Measurements from ENCODE around the gene STAB1. TPM values are rescaled to one million over a fixed set of nuclear protein-coding genes. Genes with fewer than 3 reads are reported as not detected.
A peak's percentile ranks its signal among the peaks of the same experiment; 100 is the strongest.

Gene STAB1
- total and polyA plus RNA-seq, 10 donors: 287 to 1,994 (median 586) TPM

DNA sequence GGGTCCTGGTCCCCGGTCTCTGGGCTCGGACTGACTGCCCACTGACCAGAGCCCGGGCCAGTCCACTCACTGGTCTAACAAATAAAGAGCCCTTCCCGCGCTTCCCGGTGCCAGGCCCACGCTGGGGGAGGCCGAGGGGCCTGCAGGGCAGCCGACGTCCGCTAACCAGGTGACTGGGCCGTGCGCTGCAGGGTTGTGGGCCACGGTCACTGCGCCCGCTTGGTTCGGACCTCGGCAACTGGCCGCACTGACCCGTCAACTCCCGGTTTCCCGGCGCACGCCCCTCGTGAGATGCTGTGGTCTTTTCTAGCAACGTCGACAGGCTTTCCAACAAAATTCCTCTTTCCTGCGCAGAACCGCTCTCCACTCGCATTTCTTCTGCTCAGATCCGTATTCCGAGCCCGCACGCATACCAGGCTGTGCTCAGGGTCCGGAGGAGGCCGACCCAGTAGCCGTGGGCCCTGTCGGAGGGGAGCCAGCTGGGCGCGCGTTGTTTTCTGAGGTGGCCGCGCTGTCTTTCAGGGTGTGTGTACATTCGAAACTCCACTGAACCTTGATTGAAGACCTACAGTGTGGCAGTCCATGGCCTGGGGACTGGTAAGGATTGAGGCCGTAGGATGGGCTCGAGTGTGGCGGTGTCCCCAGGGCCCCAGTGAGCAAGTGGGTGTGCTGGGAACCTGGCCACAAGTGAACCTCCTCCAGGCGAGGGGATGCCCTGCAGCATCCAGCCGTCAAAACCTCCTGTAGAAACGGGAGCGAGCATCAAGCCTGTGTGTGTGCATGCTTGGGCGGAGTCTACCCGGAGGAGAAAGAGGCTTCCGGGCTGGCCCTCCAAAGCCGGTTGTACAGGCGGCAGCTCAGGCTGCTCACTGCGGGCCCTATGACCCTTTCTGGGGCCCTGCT is 39.4 kb downstream of the STAB1 start:
- no peaks in the 10 kb centered on the region for H3K9me3 ChIP-seq
- peak overlapping the region in 6 of 8 donors; percentile 33 to 83 (median 64) for H3K27ac ChIP-seq
- peaks cover 0 to 3% (median 0%) of the 10 kb centered on the region in 6 donors for H3K36me3 ChIP-seq
- 75 to 79% (median 77%) methylated on average over 50 to 57 of the region's 57 CpGs for WGBS, 5 donors
- TF ChIP-seq, protein P1, sequence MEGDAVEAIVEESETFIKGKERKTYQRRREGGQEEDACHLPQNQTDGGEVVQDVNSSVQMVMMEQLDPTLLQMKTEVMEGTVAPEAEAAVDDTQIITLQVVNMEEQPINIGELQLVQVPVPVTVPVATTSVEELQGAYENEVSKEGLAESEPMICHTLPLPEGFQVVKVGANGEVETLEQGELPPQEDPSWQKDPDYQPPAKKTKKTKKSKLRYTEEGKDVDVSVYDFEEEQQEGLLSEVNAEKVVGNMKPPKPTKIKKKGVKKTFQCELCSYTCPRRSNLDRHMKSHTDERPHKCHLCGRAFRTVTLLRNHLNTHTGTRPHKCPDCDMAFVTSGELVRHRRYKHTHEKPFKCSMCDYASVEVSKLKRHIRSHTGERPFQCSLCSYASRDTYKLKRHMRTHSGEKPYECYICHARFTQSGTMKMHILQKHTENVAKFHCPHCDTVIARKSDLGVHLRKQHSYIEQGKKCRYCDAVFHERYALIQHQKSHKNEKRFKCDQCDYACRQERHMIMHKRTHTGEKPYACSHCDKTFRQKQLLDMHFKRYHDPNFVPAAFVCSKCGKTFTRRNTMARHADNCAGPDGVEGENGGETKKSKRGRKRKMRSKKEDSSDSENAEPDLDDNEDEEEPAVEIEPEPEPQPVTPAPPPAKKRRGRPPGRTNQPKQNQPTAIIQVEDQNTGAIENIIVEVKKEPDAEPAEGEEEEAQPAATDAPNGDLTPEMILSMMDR (IDR thresholded peaks at IDR 0.05 in 8 of 11, conservative IDR thresholded peaks at IDR 0.05 in 3 of 11): no peak
- no peak for TF ChIP-seq POLR2A (IDR thresholded peaks at IDR 0.05)
- no peak for TF ChIP-seq POLR2AphosphoS5 (IDR thresholded peaks at IDR 0.05)
- intact Hi-C loops (cut with DNase I; ENCODE audit: low total_unique reads): no loop called here
- H3K27me3 ChIP-seq (replicated peaks in 1 of 7): peaks cover 0 to 27% (median 5%) of the 10 kb centered on the region in 7 donors
- H3K4me1 ChIP-seq: peaks cover 30 to 91% (median 64%) of the 10 kb centered on the region in 6 donors
- DNase-seq: peak; percentile 77
- H3K4me3 ChIP-seq: peak overlapping the region; percentile 23 to 90 (median 42)

DNA sequence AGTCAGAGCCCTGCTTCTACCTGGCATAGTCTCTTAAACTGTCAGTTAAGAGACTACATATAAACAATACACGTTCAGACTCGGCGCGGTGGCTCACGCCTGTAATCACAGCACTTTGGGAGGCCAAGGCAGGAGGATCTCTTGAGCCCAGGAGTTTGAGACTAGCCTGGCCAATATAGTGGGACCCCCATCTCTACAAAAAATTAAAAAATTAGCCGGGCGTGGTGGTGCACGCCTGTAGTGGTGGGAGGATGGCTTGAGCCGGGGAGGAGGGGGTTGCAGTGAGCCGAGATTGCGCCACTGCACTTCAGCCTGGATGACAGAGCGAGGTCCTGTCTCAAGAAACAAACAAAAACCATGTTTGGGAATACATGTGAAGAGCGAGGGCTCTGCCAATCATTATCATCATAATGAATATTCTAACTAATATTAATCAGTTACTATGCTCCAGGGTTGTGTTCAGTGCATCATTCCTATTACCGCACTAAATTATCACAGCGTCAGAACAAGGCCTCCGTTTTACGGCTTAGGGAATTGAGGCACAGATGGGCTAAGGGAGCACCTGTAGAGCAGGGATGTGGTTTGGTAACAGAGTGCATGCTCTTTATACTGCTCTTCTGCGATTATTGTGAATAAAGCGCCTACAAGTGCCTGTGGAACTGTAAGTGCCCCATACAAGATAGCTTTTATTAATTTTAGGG is 40.4 kb downstream of the STAB1 start:
- intact Hi-C loops (cut with DNase I; ENCODE audit: low total_unique reads): no loop called here
- Histone ChIP-seq H3K27me3 (replicated peaks in 1 of 7) (peaks cover 0 to 27% (median 5%) of the 10 kb centered on the region in 7 donors), H3K36me3 (peaks cover 0 to 12% (median 2%) of the 10 kb centered on the region in 6 donors), H3K4me3 (peak overlapping the region in 6 of 8 donors; percentile 64 to 94 (median 78)), H3K9me3 (no peaks in the 10 kb centered on the region), H3K4me1 (peaks cover 30 to 89% (median 66%) of the 10 kb centered on the region in 6 donors), H3K27ac (peak overlapping the region in 5 of 8 donors; percentile 45 to 94 (median 90))
- 90 to 94% (median 91%) methylated on average over 19 of the region's 19 CpGs for WGBS, 5 donors
- DNase-seq: peak; percentile 56
- TF ChIP-seq, protein P1 (IDR thresholded peaks at IDR 0.05 in 8 of 11, conservative IDR thresholded peaks at IDR 0.05 in 3 of 11): no peak
- TF ChIP-seq POLR2A (IDR thresholded peaks at IDR 0.05): no peak
- no peak for TF ChIP-seq POLR2AphosphoS5 (IDR thresholded peaks at IDR 0.05)

DNA sequence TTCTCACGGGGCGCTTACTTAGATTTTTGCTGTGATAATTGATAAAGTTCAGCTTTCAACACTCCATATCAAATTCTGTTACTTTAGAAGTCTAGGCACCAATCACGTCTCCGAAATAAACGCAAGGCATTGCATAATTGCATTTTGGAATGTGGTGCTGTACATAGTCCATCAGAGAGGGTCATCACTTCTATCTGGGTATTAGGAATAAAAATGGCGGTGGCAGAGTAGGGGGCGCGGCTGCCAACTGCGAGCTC is 40.9 kb downstream of the STAB1 start:
- Histone ChIP-seq H3K4me3 (peak overlapping the region in 7 of 8 donors; percentile 64 to 94 (median 82)), H3K27ac (peak overlapping the region in 6 of 8 donors; percentile 45 to 94 (median 90)), H3K4me1 (peaks cover 30 to 84% (median 63%) of the 10 kb centered on the region in 6 donors), H3K27me3 (replicated peaks in 1 of 7) (peaks cover 0 to 27% (median 5%) of the 10 kb centered on the region in 7 donors), H3K36me3 (peaks cover 0 to 17% (median 4%) of the 10 kb centered on the region in 6 donors), H3K9me3 (no peaks in the 10 kb centered on the region)
- no peak for DNase-seq
- intact Hi-C loops (cut with DNase I; ENCODE audit: low total_unique reads): no loop called here
- WGBS, 5 donors: 17 to 21% (median 17%) methylated on average over 9 of the region's 9 CpGs
- TF ChIP-seq POLR2A (IDR thresholded peaks at IDR 0.05) (no peak), POLR2AphosphoS5 (IDR thresholded peaks at IDR 0.05) (no peak)
- TF ChIP-seq, protein P1 (IDR thresholded peaks at IDR 0.05 in 8 of 11, conservative IDR thresholded peaks at IDR 0.05 in 3 of 11): no peak
